Lower lobe of right lung (tissue), 2 donors: Measurements from ENCODE around the gene MAML3. TPM values are rescaled to one million over a fixed set of nuclear protein-coding genes. Genes with fewer than 3 reads are reported as not detected.

ENCODE experiments used
- ATAC-seq, 2 donors: fragments of 200-7000 bp; cut with Tn5 transposase; one replicate each; pipeline ENCODE4 v1.9.1; 2020 to 2022; ENCODE audit warnings: mild to moderate bottlenecking in 2 of 2, moderate library complexity in 2 of 2
- DNase-seq: peaks from one replicate; pipeline ENCODE4 v3.0.0-alpha.2; 2020
- H3K27ac ChIP-seq: fragments of 200-600 bp; one replicate; pipeline ENCODE4 v1.8.0; 2022
- H3K27me3 ChIP-seq: fragments of 200-600 bp; one replicate; pipeline ENCODE4 v1.8.0; 2022; ENCODE audit warnings: low read depth
- H3K36me3 ChIP-seq: fragments of 200-600 bp; one replicate; pipeline ENCODE4 v1.8.0; 2022; ENCODE audit warnings: mild to moderate bottlenecking
- H3K4me1 ChIP-seq: fragments of 200-600 bp; one replicate; pipeline ENCODE4 v1.8.0; 2022
- H3K4me3 ChIP-seq: fragments of 200-600 bp; one replicate; pipeline ENCODE4 v1.8.0; 2022; ENCODE audit warnings: mild to moderate bottlenecking
- H3K9me3 ChIP-seq: fragments of 200-600 bp; one replicate; pipeline ENCODE4 v1.8.0; 2022
- intact Hi-C: fragments of 100-400 bp; cut with DNase I; formaldehyde crosslinking; loops from one replicate; pipeline ENCODE4 v1.11.0; 2022
- total RNA-seq: library from RNA; stranded (reverse); fragmentation: NEBNext Ultra II Directional; extraction: Animal tissue kit (Norgen Biotek cat#: 25700); gene quantifications from one replicate; pipeline ENCODE4 v1.2.1, GENCODE V29; 2021
- TF ChIP-seq, protein P1 (sequence below): fragments of 200-600 bp; IDR thresholded peaks from one replicate; pipeline ENCODE4 v1.8.0; 2022; ENCODE audit warnings: antibody characterized with exemption, mild to moderate bottlenecking
- donor health status: DM: no; HTN: yes; CAD: no; lungs with severe emphysema.

MAML3 gene
- total RNA-seq, 1 donor from 2014 or later, result 12.5 TPM

- Histone ChIP-seq H3K9me3 (no peaks in the 10 kb centered on the region), H3K36me3 (no peaks in the 10 kb centered on the region), H3K4me3 (no peak overlapping the region), H3K27me3 (no peaks in the 10 kb centered on the region), H3K4me1 (peaks cover 82% of the 10 kb centered on the region), H3K27ac (peak overlapping the region; percentile 80)
- TF ChIP-seq, protein P1, sequence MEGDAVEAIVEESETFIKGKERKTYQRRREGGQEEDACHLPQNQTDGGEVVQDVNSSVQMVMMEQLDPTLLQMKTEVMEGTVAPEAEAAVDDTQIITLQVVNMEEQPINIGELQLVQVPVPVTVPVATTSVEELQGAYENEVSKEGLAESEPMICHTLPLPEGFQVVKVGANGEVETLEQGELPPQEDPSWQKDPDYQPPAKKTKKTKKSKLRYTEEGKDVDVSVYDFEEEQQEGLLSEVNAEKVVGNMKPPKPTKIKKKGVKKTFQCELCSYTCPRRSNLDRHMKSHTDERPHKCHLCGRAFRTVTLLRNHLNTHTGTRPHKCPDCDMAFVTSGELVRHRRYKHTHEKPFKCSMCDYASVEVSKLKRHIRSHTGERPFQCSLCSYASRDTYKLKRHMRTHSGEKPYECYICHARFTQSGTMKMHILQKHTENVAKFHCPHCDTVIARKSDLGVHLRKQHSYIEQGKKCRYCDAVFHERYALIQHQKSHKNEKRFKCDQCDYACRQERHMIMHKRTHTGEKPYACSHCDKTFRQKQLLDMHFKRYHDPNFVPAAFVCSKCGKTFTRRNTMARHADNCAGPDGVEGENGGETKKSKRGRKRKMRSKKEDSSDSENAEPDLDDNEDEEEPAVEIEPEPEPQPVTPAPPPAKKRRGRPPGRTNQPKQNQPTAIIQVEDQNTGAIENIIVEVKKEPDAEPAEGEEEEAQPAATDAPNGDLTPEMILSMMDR, result no peak
- ATAC-seq (no peak), DNase-seq (no peak)
- intact Hi-C loops, result no loop called here
Observed at GRCh38 chr4:140097572-140097971, 56.4 kb downstream of the MAML3 start.

DNA sequence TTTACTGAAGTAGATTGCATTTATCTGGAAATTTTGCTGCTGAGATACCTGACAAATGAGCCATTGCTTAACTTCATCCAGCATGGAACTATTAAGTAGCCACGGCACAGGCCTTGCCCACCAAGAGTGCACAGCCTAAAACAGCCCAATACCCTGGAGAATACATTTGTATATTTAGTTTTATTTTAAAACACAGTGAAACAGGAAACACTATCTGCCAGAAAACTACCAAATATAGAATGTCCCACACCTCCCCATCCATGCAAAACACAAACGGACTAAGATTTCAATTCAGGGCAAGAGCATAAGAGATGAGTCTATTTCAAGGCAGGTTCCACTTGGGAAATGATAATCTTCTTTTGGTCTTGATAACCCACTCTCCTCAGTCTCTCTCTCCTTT is 57.1 kb downstream of the MAML3 start:
- Histone ChIP-seq H3K4me1 (peaks cover 89% of the 10 kb centered on the region), H3K36me3 (no peaks in the 10 kb centered on the region), H3K4me3 (no peak overlapping the region), H3K27ac (peak overlapping the region; percentile 80), H3K27me3 (no peaks in the 10 kb centered on the region), H3K9me3 (no peaks in the 10 kb centered on the region)
- no peak for ATAC-seq
- intact Hi-C loops, result no loop called here
- DNase-seq, result no peak
- TF ChIP-seq, protein P1, result no peak

GRCh38 chr4:140096483-140096861 is 57.5 kb downstream of the MAML3 start:
- no peaks in the 10 kb centered on the region for H3K36me3 ChIP-seq
- H3K9me3 ChIP-seq, result no peaks in the 10 kb centered on the region
- intact Hi-C loops, result no loop called here
- peak overlapping the region; percentile 80 for H3K27ac ChIP-seq
- no peak for ATAC-seq
- no peak overlapping the region for H3K4me3 ChIP-seq
- peaks cover 93% of the 10 kb centered on the region for H3K4me1 ChIP-seq
- no peak for DNase-seq
- TF ChIP-seq, protein P1, result no peak
- no peaks in the 10 kb centered on the region for H3K27me3 ChIP-seq

DNA sequence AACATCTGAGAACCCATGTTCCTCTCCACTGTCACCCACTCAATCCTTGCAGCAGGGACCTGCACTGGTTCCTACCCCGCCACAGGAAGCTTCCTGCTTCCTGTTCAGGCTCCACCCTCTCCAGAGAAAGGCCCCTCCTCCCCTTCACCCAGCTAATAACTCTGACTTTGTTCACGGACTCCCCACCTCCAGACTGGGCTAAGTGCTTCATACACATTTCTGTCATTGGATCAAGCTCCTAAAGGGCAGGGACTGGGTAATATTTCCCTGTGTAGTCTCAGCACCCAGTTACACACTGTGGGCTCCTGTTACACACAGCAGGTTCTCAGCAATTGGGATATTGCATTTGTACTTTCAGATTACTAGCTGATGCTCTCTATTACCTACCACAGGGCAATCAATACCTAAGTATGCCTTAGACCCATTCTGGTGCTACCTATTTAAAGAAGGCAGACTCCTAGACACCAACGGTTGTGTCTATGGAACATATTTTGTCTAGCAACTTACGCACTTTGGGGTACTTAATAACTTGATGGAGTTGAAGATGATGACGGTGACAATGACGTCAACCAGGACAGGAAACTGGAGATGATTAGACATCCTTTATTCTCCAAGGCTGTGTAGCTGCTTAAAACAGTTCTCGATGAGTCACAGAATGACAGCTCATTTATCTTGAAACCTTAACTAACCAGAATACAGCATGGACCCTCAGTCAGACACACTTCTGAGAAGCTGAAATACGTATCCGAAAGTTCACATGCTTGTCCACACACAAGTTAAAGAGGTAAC is 58.1 kb downstream of the MAML3 start:
- Histone ChIP-seq H3K9me3 (no peaks in the 10 kb centered on the region), H3K27me3 (no peaks in the 10 kb centered on the region), H3K4me1 (peaks cover 98% of the 10 kb centered on the region), H3K36me3 (no peaks in the 10 kb centered on the region), H3K4me3 (peak overlapping the region; percentile 22), H3K27ac (peak overlapping the region; percentile 80)
- ATAC-seq (peak; percentile 56 to 61), DNase-seq (peak; percentile 55)
- TF ChIP-seq, protein P1, result no peak
- intact Hi-C loops, result no loop called here

- peak; percentile 66 to 89 for ATAC-seq
- no peaks in the 10 kb centered on the region for H3K36me3 ChIP-seq
- peak; percentile 85 for DNase-seq
- peaks cover 96% of the 10 kb centered on the region for H3K4me1 ChIP-seq
- intact Hi-C loops, result no loop called here
- no peaks in the 10 kb centered on the region for H3K27me3 ChIP-seq
- H3K27ac ChIP-seq, result peak overlapping the region; percentile 80
- no peaks in the 10 kb centered on the region for H3K9me3 ChIP-seq
- TF ChIP-seq, protein P1, result no peak
- H3K4me3 ChIP-seq, result peak overlapping the region; percentile 14
Observed at GRCh38 chr4:140094438-140095420, 59.3 kb downstream of the MAML3 start.
